A549 (cell line): ENCODE measurements around the gene MDM1.

Experiments used
- BHLHE40 ChIP-seq: IDR thresholded peaks from 2 replicates; pipeline ENCODE4 v1.6.1; 2012; ENCODE audit warnings: low read depth, low read length, inconsistent platforms
- POLR2A ChIP-seq: IDR thresholded peaks from 2 replicates; pipeline ENCODE4 v1.6.1; 2012; ENCODE audit warnings: mild to moderate bottlenecking, low read length
- POLR2AphosphoS2 ChIP-seq: conservative IDR thresholded peaks from 2 replicates; pipeline ENCODE4 v1.6.1; 2012; ENCODE audit warnings: low read length, improper control_type of control experiment, inconsistent platforms

DNA sequence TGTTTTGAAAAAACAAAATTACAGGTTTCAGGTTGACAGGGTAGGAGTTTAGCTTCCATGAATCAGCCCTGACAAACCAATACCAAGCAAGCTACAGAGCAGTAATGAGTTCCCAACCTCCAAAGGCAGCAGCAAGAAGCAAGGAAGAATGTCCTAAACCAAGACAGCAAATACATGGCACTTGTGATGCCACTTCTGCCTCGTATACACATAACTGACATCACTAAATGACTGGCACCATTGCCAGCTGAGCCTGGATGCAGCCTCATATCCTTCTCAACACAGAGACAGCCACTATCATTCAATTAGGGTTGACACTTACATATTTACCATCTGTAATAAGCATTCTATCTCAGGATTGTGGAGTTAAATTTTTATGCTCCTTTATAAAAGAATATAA, 35.0 kb upstream of the MDM1 start:
- no peak for TF ChIP-seq POLR2AphosphoS2
- TF ChIP-seq BHLHE40, result no peak
- TF ChIP-seq POLR2A, result no peak
